ENCODE data around the gene COX19.

DNA sequence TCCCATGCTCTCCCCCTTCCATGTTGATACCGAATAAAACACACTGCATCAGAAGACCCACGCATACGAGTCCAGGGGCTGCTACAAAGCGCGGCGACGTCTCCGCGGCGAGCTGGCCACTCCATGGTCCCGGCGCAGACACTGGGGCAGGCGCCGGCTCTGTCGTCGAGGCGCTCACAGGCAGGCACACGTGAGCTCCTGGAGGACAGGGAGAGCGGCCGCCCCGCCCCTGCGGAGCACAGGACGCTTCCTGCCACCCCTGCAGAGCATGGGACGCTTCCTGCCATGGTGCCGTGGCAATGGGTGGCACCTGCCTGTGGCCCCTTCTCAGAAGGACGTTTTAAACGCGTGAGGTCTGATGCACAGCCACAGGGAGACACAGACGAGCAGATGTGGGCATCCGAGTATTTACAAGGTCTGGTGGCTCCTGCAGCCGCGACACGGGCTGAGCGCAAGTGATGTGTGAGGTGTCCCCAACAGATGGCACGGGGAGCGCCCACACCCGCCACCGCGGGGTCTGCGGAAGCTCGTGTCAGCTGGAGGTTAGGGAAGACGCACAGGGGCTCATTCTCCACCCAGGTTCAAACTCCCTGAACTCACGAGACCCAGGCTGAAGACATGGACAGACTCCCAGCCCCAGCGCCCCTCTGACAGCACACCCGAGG, 47.6 kb upstream of the COX19 start:
- TF ChIP-seq, protein P1, sequence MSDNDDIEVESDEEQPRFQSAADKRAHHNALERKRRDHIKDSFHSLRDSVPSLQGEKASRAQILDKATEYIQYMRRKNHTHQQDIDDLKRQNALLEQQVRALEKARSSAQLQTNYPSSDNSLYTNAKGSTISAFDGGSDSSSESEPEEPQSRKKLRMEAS (IDR thresholded peaks at IDR 0.05; ENCODE audit: insufficient read depth, insufficient read length): no peak
- TF ChIP-seq MYC (IDR thresholded peaks at IDR 0.05; ENCODE audit: low read depth, low read length) (no peak), POLR2AphosphoS5 (IDR thresholded peaks at IDR 0.05; ENCODE audit: insufficient read depth, low read depth, low read length) (no peak), POLR2A (IDR thresholded peaks at IDR 0.05; ENCODE audit: low read depth, low read length) (no peak)
